WTC11 (cell line): ENCODE data around the gene MEAK7. TPM values are rescaled to one million over a fixed set of nuclear protein-coding genes. Genes with fewer than 3 reads are reported as not detected.

Source experiments
- ATAC-seq: fragments of 200-7000 bp; cut with Tn5 transposase; 2 replicates; pipeline ENCODE4 v1.10.0; 2021; ENCODE audit warnings: mild to moderate bottlenecking, moderate library complexity
- CTCF ChIA-PET: fragments of 300-600 bp; sonication (Branson Sonifier 250); formaldehyde crosslinking; loops from one replicate; lab custom pipeline; 2021; ENCODE audit warnings: antibody characterized with exemption; lab: Charles Lee
- POLR2A ChIA-PET: fragments of 350-600 bp; sonication (Branson Sonifier 250); formaldehyde crosslinking; loops from one replicate; lab custom pipeline; 2021; ENCODE audit warnings: antibody characterized with exemption; lab: Charles Lee
- DNase-seq: peaks from one replicate; pipeline ENCODE4 v3.0.0; 2021; ENCODE audit warnings: low spot score
- H3K27ac Mint-ChIP-seq: 2 replicates; pipeline ENCODE4 v1.8.0; 2021; ENCODE audit warnings: mixed read lengths
- H3K27me3 Mint-ChIP-seq: 2 replicates; pipeline ENCODE4 v1.8.0; 2021; ENCODE audit warnings: low read depth, mild to moderate bottlenecking, moderate library complexity, mixed read lengths
- H3K36me3 Mint-ChIP-seq: 2 replicates; pipeline ENCODE4 v1.8.0; 2021; ENCODE audit warnings: mixed read lengths
- H3K4me1 Mint-ChIP-seq: 2 replicates; pipeline ENCODE4 v1.8.0; 2022; ENCODE audit warnings: mixed read lengths
- H3K4me3 Mint-ChIP-seq: 2 replicates; pipeline ENCODE4 v1.8.0; 2021; ENCODE audit warnings: mild to moderate bottlenecking, moderate library complexity, mixed read lengths
- H3K9me3 Mint-ChIP-seq: 2 replicates; pipeline ENCODE4 v1.8.0; 2021; ENCODE audit warnings: mixed read lengths
- AR ChIP-seq: fragments of 250-450 bp; sonication (Bioruptor Pico); IDR thresholded peaks from 2 replicates; pipeline ENCODE4 v1.9.0; 2021; ENCODE audit warnings: mild to moderate bottlenecking
- CDX4 ChIP-seq: fragments of 250-450 bp; sonication (Bioruptor Pico); IDR thresholded peaks from 2 replicates; pipeline ENCODE4 v1.9.0; 2021; ENCODE audit warnings: moderate library complexity, mild to moderate bottlenecking, inconsistent platforms, borderline replicate concordance
- ELF4 ChIP-seq: sonication (generic); formaldehyde crosslinking; IDR thresholded peaks from 2 replicates; pipeline ENCODE4 v1.8.1; 2022; ENCODE audit warnings: low read depth, mild to moderate bottlenecking, moderate library complexity, missing genetic modification reagents
- GTF2I ChIP-seq: fragments of 250-450 bp; sonication (Bioruptor Pico); conservative IDR thresholded peaks from 2 replicates; pipeline ENCODE4 v1.4.0; 2021; ENCODE audit warnings: mild to moderate bottlenecking
- IRF2 ChIP-seq: sonication (generic); formaldehyde crosslinking; IDR thresholded peaks from 2 replicates; pipeline ENCODE4 v1.8.0; 2022; ENCODE audit warnings: low read depth, missing genetic modification reagents, borderline replicate concordance
- NFE2L1 ChIP-seq: sonication (generic); formaldehyde crosslinking; IDR thresholded peaks from 2 replicates; pipeline ENCODE4 v1.8.1; 2023; ENCODE audit warnings: missing genetic modification reagents
- NR2C2 ChIP-seq: sonication (generic); formaldehyde crosslinking; IDR thresholded peaks from 2 replicates; pipeline ENCODE4 v1.8.0; 2022; ENCODE audit warnings: mild to moderate bottlenecking, missing genetic modification reagents
- OVOL2 ChIP-seq: fragments of 250-450 bp; sonication (Bioruptor Pico); IDR thresholded peaks from 2 replicates; pipeline ENCODE4 v1.9.0; 2021; ENCODE audit warnings: mild to moderate bottlenecking, borderline replicate concordance
- PRDM15 ChIP-seq: sonication (generic); formaldehyde crosslinking; IDR thresholded peaks from 2 replicates; pipeline ENCODE4 v1.8.0; 2022; ENCODE audit warnings: missing genetic modification reagents
- RELA ChIP-seq: sonication (generic); formaldehyde crosslinking; IDR thresholded peaks from 2 replicates; pipeline ENCODE4 v1.8.1; 2022; ENCODE audit warnings: missing genetic modification reagents, mild to moderate bottlenecking, borderline replicate concordance
- SMAD3 ChIP-seq: sonication (generic); formaldehyde crosslinking; IDR thresholded peaks from 2 replicates; pipeline ENCODE4 v1.8.0; 2022; ENCODE audit warnings: missing genetic modification reagents, mild to moderate bottlenecking, borderline replicate concordance
- ZBTB21 ChIP-seq: sonication (generic); formaldehyde crosslinking; IDR thresholded peaks from 2 replicates; pipeline ENCODE4 v1.8.1; 2023; ENCODE audit warnings: mild to moderate bottlenecking, missing genetic modification reagents, borderline replicate concordance
- ZNF396 ChIP-seq: fragments of 250-450 bp; sonication (Bioruptor Pico); IDR thresholded peaks from 2 replicates; pipeline ENCODE4 v1.8.0; 2021; ENCODE audit warnings: mild to moderate bottlenecking, moderate library complexity, borderline replicate concordance
- ZNF425 ChIP-seq: fragments of 250-450 bp; sonication (Bioruptor Pico); conservative IDR thresholded peaks from 2 replicates; pipeline ENCODE4 v1.9.0; 2021; ENCODE audit warnings: mild to moderate bottlenecking
- ZSCAN18 ChIP-seq: fragments of 250-450 bp; sonication (Bioruptor Pico); IDR thresholded peaks from 2 replicates; pipeline ENCODE4 v2.1.2; 2022; ENCODE audit warnings: mild to moderate bottlenecking, moderate library complexity
- total RNA-seq: library from RNA; stranded (reverse); gene quantifications from 3 replicates; pipeline ENCODE4 v1.2.3, GENCODE V29; 2021

MEAK7 gene
- total RNA-seq, 1 experiment from 2014 or later = 14.4 TPM

GRCh38 chr16:84537491-84538151 is 33.2 kb upstream of the MEAK7 start:
- no peak overlapping the region for H3K4me3 Mint-ChIP-seq
- POLR2A ChIA-PET = no interaction called here
- peaks cover 26% of the 10 kb centered on the region for H3K4me1 Mint-ChIP-seq
- no peak for ATAC-seq
- TF ChIP-seq ZNF396 (CRISPR knock-in tag) (no peak), AR (no peak), IRF2 (CRISPR knock-in tag) (no peak), OVOL2 (CRISPR knock-in tag) (no peak), NFE2L1 (CRISPR knock-in tag) (no peak), RELA (no peak), GTF2I (CRISPR knock-in tag) (no peak), ZSCAN18 (CRISPR knock-in tag) (no peak), ZNF425 (CRISPR knock-in tag) (no peak), NR2C2 (CRISPR knock-in tag) (no peak), PRDM15 (CRISPR knock-in tag) (no peak), ELF4 (CRISPR knock-in tag) (no peak), ZBTB21 (CRISPR knock-in tag) (no peak), CDX4 (CRISPR knock-in tag) (no peak), SMAD3 (CRISPR knock-in tag) (no peak)
- no peaks in the 10 kb centered on the region for H3K9me3 Mint-ChIP-seq
- no peak for DNase-seq
- CTCF ChIA-PET = interaction anchor here (1.0 kb wide), 1 partner anchor 16 kb away, joined by 3 read pairs; no protein-coding TSS in a partner anchor
- H3K27me3 Mint-ChIP-seq = no peaks in the 10 kb centered on the region
- no peaks in the 10 kb centered on the region for H3K36me3 Mint-ChIP-seq
- no peak overlapping the region for H3K27ac Mint-ChIP-seq
